K562 (cell line): Measurements from ENCODE around the gene OR10G3.

Experiments used
- E2F1 ChIP-seq: sonication (generic); formaldehyde crosslinking; IDR thresholded peaks from 2 replicates; pipeline ENCODE4 v1.8.1; 2023; ENCODE audit warnings: mild to moderate bottlenecking, missing genetic modification reagents, moderate library complexity
- MAX ChIP-seq: sonication (generic); formaldehyde crosslinking; IDR thresholded peaks from 2 replicates; pipeline ENCODE4 v1.9.0; 2022; ENCODE audit warnings: mild to moderate bottlenecking, missing genetic modification reagents
- PRDM10 ChIP-seq: fragments of 450-650 bp; IDR thresholded peaks from 2 replicates; pipeline ENCODE4 v1.6.1; 2018; ENCODE audit not compliant: partially characterized antibody

- no peak for TF ChIP-seq PRDM10
- TF ChIP-seq E2F1 (CRISPR knock-in tag): no peak
- TF ChIP-seq MAX (CRISPR knock-in tag): no peak
Observed at GRCh38 chr14:21617614-21618013, 37.7 kb upstream of the OR10G3 start.
